DND-41 (cell line): ENCODE results near the gene RC3H1.

Experiments
- ATAC-seq: fragments of 200-7000 bp; cut with Tn5 transposase; 3 replicates; pipeline ENCODE4 v1.9.1; 2021; ENCODE audit warnings: low read depth; ENCODE audit not compliant: insufficient read depth
- DNase-seq: peaks from one replicate; pipeline ENCODE4 v3.0.0-alpha.2; 2020
- H2AFZ ChIP-seq: 2 replicates; pipeline ENCODE4 v1.6.0; 2012; ENCODE audit warnings: low read depth, low read length
- H3K27ac ChIP-seq: 2 replicates; pipeline ENCODE4 v1.5.1; 2012; ENCODE audit warnings: low read length, inconsistent platforms
- H3K27me3 ChIP-seq: fragments of 200-600 bp; sonication (generic); 2 replicates; pipeline ENCODE4 v1.6.0; 2012; ENCODE audit warnings: low read length, mild to moderate bottlenecking, inconsistent platforms; ENCODE audit not compliant: insufficient read depth, poor library complexity
- H3K36me3 ChIP-seq: 2 replicates; pipeline ENCODE4 v1.5.1; 2012; ENCODE audit warnings: low read length, inconsistent platforms; ENCODE audit not compliant: insufficient read depth
- H3K4me1 ChIP-seq: 2 replicates; pipeline ENCODE4 v1.5.1; 2012; ENCODE audit warnings: mild to moderate bottlenecking, low read length; ENCODE audit not compliant: insufficient read depth
- H3K4me2 ChIP-seq: 2 replicates; pipeline ENCODE4 v1.6.0; 2012; ENCODE audit warnings: mild to moderate bottlenecking, moderate library complexity, low read length, inconsistent platforms; ENCODE audit not compliant: insufficient read depth
- H3K4me3 ChIP-seq, 2 experiments: fragments of 200-600 bp in 1 of 2; shearing (Covaris generic) in 1 of 2; 2 replicates each; pipeline ENCODE4 v1.5.1; 2012 to 2016; ENCODE audit warnings: inconsistent platforms in 2 of 2, low read length in 2 of 2, mild to moderate bottlenecking in 2 of 2, low read depth in 1 of 2, moderate library complexity in 1 of 2
- H3K79me2 ChIP-seq: 2 replicates; pipeline ENCODE4 v1.6.0; 2012; ENCODE audit warnings: low read length, inconsistent platforms; ENCODE audit not compliant: insufficient read depth
- H3K9ac ChIP-seq: 2 replicates; pipeline ENCODE4 v1.6.0; 2012; ENCODE audit warnings: low read depth, mild to moderate bottlenecking, inconsistent platforms, low read length, moderate library complexity
- H3K9me3 ChIP-seq: 2 replicates; pipeline ENCODE4 v1.5.1; 2012; ENCODE audit warnings: low read length, moderate library complexity, mild to moderate bottlenecking, inconsistent platforms; ENCODE audit not compliant: insufficient read depth, severe bottlenecking
- H4K20me1 ChIP-seq: 2 replicates; pipeline ENCODE4 v1.6.0; 2012; ENCODE audit warnings: low read length; ENCODE audit not compliant: insufficient read depth
- CTCF ChIP-seq: IDR thresholded peaks from 2 replicates; pipeline ENCODE4 v1.5.1; 2012; ENCODE audit warnings: borderline replicate concordance, low read length, moderate library complexity, mild to moderate bottlenecking; ENCODE audit not compliant: poor library complexity, severe bottlenecking; ENCODE audit errors: extremely low read depth
- EZH2 ChIP-seq: IDR thresholded peaks from 3 replicates; pipeline ENCODE4 v1.6.1; 2012; ENCODE audit warnings: borderline replicate concordance, low read depth, mild to moderate bottlenecking, moderate library complexity, low read length, inconsistent platforms; ENCODE audit not compliant: severe bottlenecking

The RC3H1 gene

GRCh38 chr1:174005032-174005431 is 17.1 kb downstream of the RC3H1 start:
- TF ChIP-seq EZH2 (no peak), CTCF (no peak)
- Histone ChIP-seq H3K4me1 (no peaks in the 10 kb centered on the region; the same call in none of the 2 replicates), H2AFZ (no peak overlapping the region), H4K20me1 (peaks cover 40% of the 10 kb centered on the region), H3K9me3 (no peaks in the 10 kb centered on the region), H3K79me2 (peaks cover 91% of the 10 kb centered on the region), H3K4me2 (no peak overlapping the region), H3K36me3 (peaks cover 7% of the 10 kb centered on the region; the same call in 1 of the 2 replicates), H3K9ac (no peak overlapping the region), H3K4me3 (no peak overlapping the region), H3K27me3 (no peaks in the 10 kb centered on the region), H3K27ac (no peak overlapping the region; the same call in 1 of the 2 replicates)
- ATAC-seq (peak; percentile 58; the same call in 2 of the 3 replicates), DNase-seq (no peak)

- peaks cover 42% of the 10 kb centered on the region for H4K20me1 ChIP-seq
- no peaks in the 10 kb centered on the region for H3K9me3 ChIP-seq
- H3K4me2 ChIP-seq = no peak overlapping the region
- H3K9ac ChIP-seq = no peak overlapping the region
- H3K27ac ChIP-seq = no peak overlapping the region
- peaks cover 7% of the 10 kb centered on the region; the same call in 1 of the 2 replicates for H3K36me3 ChIP-seq
- TF ChIP-seq EZH2 = no peak
- TF ChIP-seq CTCF = no peak
- H3K4me1 ChIP-seq = no peaks in the 10 kb centered on the region; the same call in none of the 2 replicates
- H3K4me3 ChIP-seq = no peak overlapping the region
- DNase-seq (no peak), ATAC-seq (no peak)
- no peaks in the 10 kb centered on the region for H3K27me3 ChIP-seq
- peaks cover 91% of the 10 kb centered on the region for H3K79me2 ChIP-seq
- no peak overlapping the region for H2AFZ ChIP-seq
Observed at GRCh38 chr1:174003867-174004266, 18.3 kb downstream of the RC3H1 start.

- TF ChIP-seq EZH2 (no peak), CTCF (no peak)
- no peak overlapping the region for H3K4me2 ChIP-seq
Observed at GRCh38 chr1:174001573-174001972, 20.6 kb downstream of the RC3H1 start.

GRCh38 chr1:174000371-174000770 is 21.8 kb downstream of the RC3H1 start:
- H4K20me1 ChIP-seq = peaks cover 45% of the 10 kb centered on the region
- no peak overlapping the region for H3K4me3 ChIP-seq
- peaks cover 97% of the 10 kb centered on the region for H3K79me2 ChIP-seq
- no peaks in the 10 kb centered on the region for H3K9me3 ChIP-seq
- no peaks in the 10 kb centered on the region for H3K27me3 ChIP-seq
- no peak for ATAC-seq
- H3K9ac ChIP-seq = no peak overlapping the region
- H3K27ac ChIP-seq = no peak overlapping the region
- H3K36me3 ChIP-seq = peaks cover 11% of the 10 kb centered on the region
- H2AFZ ChIP-seq = no peak overlapping the region
- no peak overlapping the region for H3K4me2 ChIP-seq
- no peaks in the 10 kb centered on the region for H3K4me1 ChIP-seq
- TF ChIP-seq CTCF = no peak
- no peak for TF ChIP-seq EZH2
- DNase-seq = no peak

More at GRCh38 chr1:174001573-174001972, 20.6 kb downstream of the RC3H1 start:
- ATAC-seq (no peak), DNase-seq (no peak)
- Histone ChIP-seq H3K79me2 (peaks cover 93% of the 10 kb centered on the region), H4K20me1 (peaks cover 45% of the 10 kb centered on the region), H3K9ac (no peak overlapping the region), H2AFZ (no peak overlapping the region), H3K27ac (no peak overlapping the region), H3K4me1 (no peaks in the 10 kb centered on the region; the same call in 1 of the 2 replicates), H3K27me3 (no peaks in the 10 kb centered on the region), H3K36me3 (peaks cover 7% of the 10 kb centered on the region; the same call in 1 of the 2 replicates), H3K4me3 (no peak overlapping the region), H3K9me3 (no peaks in the 10 kb centered on the region)
